ENCODE results near the gene SLC35D3.
A peak's percentile ranks its signal among the peaks of the same experiment; 100 is the strongest.

DNA sequence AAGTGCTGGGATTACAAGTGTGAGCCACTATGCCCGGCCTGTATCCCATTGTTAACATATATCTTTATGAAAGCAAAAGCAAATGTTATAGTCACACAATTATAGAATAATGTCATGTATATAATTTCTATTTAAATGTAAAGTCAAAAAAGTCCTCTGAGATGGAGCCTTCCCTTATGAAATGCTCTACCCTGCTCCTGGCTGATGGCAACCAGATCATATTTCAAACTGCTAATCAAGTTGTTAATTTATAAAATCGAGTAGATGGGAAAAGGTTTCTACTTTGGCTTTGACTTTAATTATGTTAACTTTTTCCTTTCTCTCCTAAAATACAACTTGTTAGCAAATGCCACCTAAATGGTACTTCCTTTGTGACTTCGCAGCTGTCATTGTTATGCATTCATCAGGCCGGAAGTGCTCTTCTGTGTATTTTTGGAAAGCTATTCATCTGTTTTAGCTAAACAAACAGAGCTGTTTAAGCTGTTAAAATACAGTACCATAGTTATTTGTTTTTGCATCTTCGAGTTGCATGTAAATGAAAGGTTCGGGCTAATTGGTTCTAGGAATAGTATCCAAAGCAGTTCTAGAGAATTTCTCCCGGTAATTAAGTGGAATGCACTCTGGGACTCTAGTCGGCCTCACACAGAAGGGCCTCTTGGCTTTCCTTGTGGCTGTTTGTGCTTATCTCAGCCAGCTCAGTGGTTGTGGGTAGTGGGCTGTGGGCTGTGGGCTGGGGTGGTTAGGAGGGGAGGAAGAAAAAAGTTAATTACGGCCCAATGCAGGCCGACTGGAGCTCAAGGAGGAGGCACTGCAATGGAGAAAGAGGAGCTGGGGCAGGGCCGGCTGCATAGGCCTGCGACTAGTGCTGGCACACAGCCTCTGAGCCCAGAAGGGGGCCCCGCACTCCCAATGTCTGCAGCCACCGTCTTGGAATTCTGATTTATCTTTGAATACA, 34.8 kb downstream of the SLC35D3 start:
- TF ChIP-seq CTCF (IDR thresholded peaks at IDR 0.05 in 2 of 3, conservative IDR thresholded peaks at IDR 0.05 in 1 of 3; ENCODE audit: borderline replicate concordance in 1 of 3, insufficient read depth in 1 of 3, low read depth in 2 of 3, low read length in 2 of 3) (peak in 2 of 3 experiments; percentile 12 to 26; a peak in 2 of 6 replicates), ZFX (IDR thresholded peaks at IDR 0.05) (no peak), JUND (IDR thresholded peaks at IDR 0.05) (no peak), POLR2AphosphoS5 (IDR thresholded peaks at IDR 0.05; ENCODE audit: low read depth, low read length) (no peak), EGR1 (IDR thresholded peaks at IDR 0.05; ENCODE audit: low read depth) (no peak)

All from HCT116 (cell line).